Measurements from ENCODE around the gene ZNF429.
A peak's percentile ranks its signal among the peaks of the same experiment; 100 is the strongest.
"Not testable (repeated sequence)": the region's sequence is repeated elsewhere in the genome, so short reads cannot be mapped to it uniquely, and the experiment has no call there.

The ZNF429 gene

GRCh38 chr19:21505459-21506451, at the start of gene ZNF429:
Gene ZNF429 (plus strand): TSS chr19:21505602. CDS start chr19:21505772, 170 bp downstream.
- peak; percentile 79 for DNase-seq

DNA sequence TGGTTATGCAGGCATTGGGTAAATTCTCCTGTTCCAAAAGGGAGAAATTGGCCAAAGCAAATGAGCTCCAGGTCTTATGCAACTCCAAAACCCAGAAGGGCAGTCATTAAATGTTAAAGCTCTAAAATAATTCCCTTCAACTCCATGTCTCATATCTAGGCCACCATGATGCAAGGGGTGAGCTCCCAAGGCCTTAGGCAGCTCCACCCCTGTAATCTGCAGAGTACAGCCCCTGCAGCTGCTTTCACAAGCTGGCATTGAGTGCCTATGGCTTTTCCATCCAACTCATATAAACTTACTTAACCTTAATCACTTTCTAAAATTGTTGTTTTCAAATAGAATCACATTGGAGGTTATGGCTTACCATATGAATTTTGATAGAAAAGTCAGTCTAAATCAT, 44.7 kb upstream of the ZNF429 start:
- no peak for DNase-seq

- DNase-seq = no peak
Observed at GRCh38 chr19:21462540-21462939, 42.9 kb upstream of the ZNF429 start.

DNA sequence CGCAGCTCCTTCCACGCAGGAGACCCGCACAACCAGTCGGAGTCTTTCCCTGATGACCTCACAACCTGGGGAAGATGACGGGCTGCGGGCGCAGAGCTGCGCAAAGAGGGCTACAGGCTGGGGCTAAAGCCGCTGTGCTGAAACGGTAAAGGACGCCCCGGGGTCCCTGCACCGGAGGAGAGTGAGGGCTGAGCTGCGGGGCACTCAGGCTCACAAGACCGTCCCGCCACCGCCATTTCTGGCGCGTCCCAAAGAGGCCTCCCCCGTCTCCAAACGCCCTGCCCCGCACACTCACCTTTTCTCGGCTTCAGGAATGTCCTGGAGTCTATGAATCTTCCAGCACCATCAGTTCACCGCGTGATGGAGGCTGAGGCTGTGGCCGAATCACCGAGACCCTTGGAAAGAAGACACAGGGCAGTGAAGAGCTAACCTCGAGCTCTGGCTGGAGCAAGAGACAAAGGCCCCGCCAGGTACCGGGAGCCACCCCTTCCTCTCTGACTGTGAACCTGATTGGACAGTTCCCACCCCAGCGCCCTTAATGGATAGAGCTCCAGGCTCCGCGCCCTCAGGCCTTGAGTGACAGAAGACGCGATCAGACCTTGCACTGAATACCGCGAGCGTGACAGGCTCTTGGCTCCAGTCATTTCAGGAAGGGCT, 41.8 kb upstream of the ZNF429 start:
- no peak for DNase-seq

- DNase-seq = no peak
Observed at GRCh38 chr19:21466627-21467026, 38.8 kb upstream of the ZNF429 start.

- no peak for DNase-seq
Observed at GRCh38 chr19:21468791-21469190, 36.6 kb upstream of the ZNF429 start.

- no peak for DNase-seq
Observed at GRCh38 chr19:21472507-21472906, 32.9 kb upstream of the ZNF429 start.

DNA sequence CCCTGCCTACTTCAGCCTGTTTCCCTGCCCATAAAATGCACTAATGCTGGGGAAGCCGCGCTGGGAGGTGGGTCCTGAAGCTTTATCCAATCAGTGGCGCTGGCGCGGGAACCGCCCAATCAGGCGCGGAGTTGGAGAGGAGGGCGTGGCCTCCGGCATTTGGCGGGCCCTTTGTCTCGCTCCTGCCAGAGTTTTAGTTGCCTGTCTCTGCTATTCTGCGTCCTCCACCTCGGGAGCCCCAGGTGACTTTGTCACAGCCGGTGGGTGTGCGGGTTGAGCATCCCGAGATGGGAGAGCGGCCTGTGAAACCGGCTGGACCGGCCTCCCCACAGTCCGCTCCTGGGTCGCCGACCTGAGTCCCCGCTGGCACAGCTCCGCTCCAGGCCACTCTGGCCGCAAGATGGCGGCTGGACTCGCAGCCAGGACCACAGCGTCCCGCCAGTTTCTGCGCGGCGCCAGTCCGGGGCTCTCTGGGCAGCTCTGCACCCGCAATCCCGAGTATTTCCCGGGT, 30.7 kb upstream of the ZNF429 start:
- DNase-seq = no peak

GRCh38 chr19:21482361-21482760, 23.0 kb upstream of the ZNF429 start:
- DNase-seq = not testable (repeated sequence)

GRCh38 chr19:21482863-21483276, 22.5 kb upstream of the ZNF429 start:
- no peak for DNase-seq

GRCh38 chr19:21483589-21484170, 21.7 kb upstream of the ZNF429 start:
- DNase-seq = no peak

GRCh38 chr19:21484631-21485030, 20.8 kb upstream of the ZNF429 start:
- DNase-seq = no peak

DNA sequence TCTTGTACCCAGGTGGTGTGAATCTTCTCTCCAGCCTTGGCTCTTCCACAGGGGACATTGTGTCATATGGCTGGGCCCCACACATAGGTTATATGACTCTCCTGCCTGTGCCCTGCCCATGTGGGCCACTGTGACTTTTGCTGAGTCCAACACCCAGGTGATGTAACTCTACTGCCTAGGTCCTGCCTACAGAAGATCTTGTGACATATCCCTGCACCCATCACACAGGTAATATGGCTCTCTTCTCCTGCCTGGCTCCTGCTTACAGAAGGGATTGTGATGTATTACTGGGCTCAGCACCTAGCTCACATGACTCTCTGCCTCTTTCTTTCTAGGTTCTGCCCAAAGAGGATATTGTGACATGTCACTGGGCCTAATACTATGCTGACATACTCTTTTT, 19.5 kb upstream of the ZNF429 start:
- no peak for DNase-seq

GRCh38 chr19:21487969-21488368, 17.4 kb upstream of the ZNF429 start:
- no peak for DNase-seq

GRCh38 chr19:21491146-21491545, 14.3 kb upstream of the ZNF429 start:
- DNase-seq = no peak

- DNase-seq = no peak
Observed at GRCh38 chr19:21492947-21493906, 12.2 kb upstream of the ZNF429 start.

DNA sequence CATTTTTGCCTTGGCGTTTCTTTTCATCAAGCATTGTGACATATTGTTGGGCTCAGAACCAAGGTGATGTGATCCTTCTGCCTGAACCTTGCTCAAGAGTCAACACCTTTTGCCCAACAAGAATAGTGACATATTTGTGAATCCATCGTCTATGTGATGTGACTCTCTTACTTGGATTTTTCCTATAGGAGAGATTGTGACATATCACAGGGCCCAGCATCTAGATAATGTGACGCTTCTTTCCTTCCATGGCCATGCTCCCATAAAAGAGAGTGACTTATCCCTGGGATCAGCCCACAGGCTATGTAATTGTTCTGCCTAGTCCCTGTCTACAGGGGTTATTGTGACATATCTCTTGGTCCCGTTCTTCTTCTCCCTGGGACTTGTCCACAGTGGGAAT, 8.5 kb upstream of the ZNF429 start:
- DNase-seq = no peak

- no peak for DNase-seq
Observed at GRCh38 chr19:21498651-21499050, 6.8 kb upstream of the ZNF429 start.

DNA sequence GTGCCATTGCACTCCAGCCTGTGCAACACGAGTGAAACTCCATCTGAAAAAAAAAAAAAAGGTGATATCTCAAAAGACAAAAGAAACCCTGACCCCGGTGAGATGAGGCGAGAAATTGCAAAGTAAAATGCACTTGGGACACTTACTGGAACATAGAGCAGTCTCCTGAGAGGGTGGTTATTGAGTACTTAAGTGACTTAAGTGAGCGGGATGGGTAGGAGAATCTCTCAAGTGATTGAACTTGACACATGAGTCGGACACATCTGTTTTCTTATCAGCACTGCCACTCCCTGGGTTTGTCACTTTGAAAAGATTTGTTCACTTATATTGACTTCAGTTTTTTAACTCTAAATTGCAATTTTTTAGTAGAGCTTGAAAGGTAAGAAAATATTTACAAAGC, 2.8 kb downstream of the ZNF429 start:
- DNase-seq = no peak

- not testable (repeated sequence) for DNase-seq
Observed at GRCh38 chr19:21511058-21511457, 5.7 kb downstream of the ZNF429 start.

- DNase-seq = not testable (repeated sequence)
Observed at GRCh38 chr19:21512609-21513008, 7.2 kb downstream of the ZNF429 start.

GRCh38 chr19:21513651-21514050, 8.2 kb downstream of the ZNF429 start:
- DNase-seq = no peak
